OCI-LY1 (cell line): ENCODE results near the gene PBX3.

Source experiments
- H2AFZ ChIP-seq: fragments of 200-600 bp; sonication (generic), shearing (Covaris generic); 2 replicates; pipeline ENCODE4 v1.6.0; 2014; ENCODE audit warnings: antibody characterized with exemption, mild to moderate bottlenecking, low read length
- H3F3A ChIP-seq: fragments of 200-600 bp; sonication (generic), shearing (Covaris generic); 2 replicates; pipeline ENCODE4 v1.6.0; 2014; ENCODE audit warnings: mild to moderate bottlenecking, antibody characterized with exemption, low read length, moderate library complexity; ENCODE audit not compliant: insufficient read depth
- H3K27ac ChIP-seq: fragments of 200-600 bp; sonication (generic); 2 replicates; pipeline ENCODE4 v1.5.1; 2014; ENCODE audit warnings: low read length, mixed run types, mild to moderate bottlenecking, low read depth; ENCODE audit not compliant: poor library complexity, severe bottlenecking
- H3K27me3 ChIP-seq: fragments of 200-600 bp; sonication (generic); 2 replicates; pipeline ENCODE4 v1.6.0; 2014; ENCODE audit warnings: antibody characterized with exemption, mild to moderate bottlenecking, low read length, moderate library complexity; ENCODE audit not compliant: insufficient read depth
- H3K36me3 ChIP-seq: fragments of 200-600 bp; sonication (generic); 2 replicates; pipeline ENCODE4 v1.6.1; 2014; ENCODE audit warnings: mild to moderate bottlenecking, antibody characterized with exemption, low read length, moderate library complexity, mixed read lengths; ENCODE audit not compliant: insufficient read depth
- H3K4me1 ChIP-seq: fragments of 200-600 bp; sonication (generic); 2 replicates; pipeline ENCODE4 v1.5.1; 2014; ENCODE audit warnings: mild to moderate bottlenecking, low read length, moderate library complexity; ENCODE audit not compliant: insufficient read depth, severe bottlenecking
- H3K4me2 ChIP-seq: fragments of 200-600 bp; sonication (generic), shearing (Covaris generic); 2 replicates; pipeline ENCODE4 v1.6.1; 2014; ENCODE audit warnings: low read length
- H3K4me3 ChIP-seq: fragments of 200-600 bp; sonication (generic); 2 replicates; pipeline ENCODE4 v1.5.1; 2014; ENCODE audit warnings: low read length, low read depth, mild to moderate bottlenecking, mixed read lengths; ENCODE audit not compliant: poor library complexity, severe bottlenecking
- H3K79me2 ChIP-seq: fragments of 200-600 bp; shearing (Covaris generic); 2 replicates; pipeline ENCODE4 v1.6.1; 2016; ENCODE audit warnings: mixed run types, low read length, mixed read lengths; ENCODE audit not compliant: insufficient read depth
- H3K9ac ChIP-seq: fragments of 200-600 bp; sonication (generic), shearing (Covaris generic); 2 replicates; pipeline ENCODE4 v1.6.1; 2014; ENCODE audit warnings: mild to moderate bottlenecking, low read length, mixed read lengths
- H3K9me2 ChIP-seq: fragments of 200-600 bp; sonication (generic), shearing (Covaris generic); 2 replicates; pipeline ENCODE4 v1.6.1; 2014; ENCODE audit warnings: low read depth, mild to moderate bottlenecking, low read length, mixed read lengths
- H3K9me3 ChIP-seq: fragments of 200-600 bp; shearing (Covaris generic); 2 replicates; pipeline ENCODE4 v1.6.1; 2014; ENCODE audit warnings: low read length, mixed read lengths
- H4K20me1 ChIP-seq: fragments of 200-600 bp; sonication (generic), shearing (Covaris generic); 2 replicates; pipeline ENCODE4 v1.6.0; 2016; ENCODE audit warnings: mild to moderate bottlenecking, low read length; ENCODE audit not compliant: insufficient read depth
- CTCF ChIP-seq: fragments of 200-600 bp; sonication (generic), shearing (Covaris generic); IDR thresholded peaks from 2 replicates; pipeline ENCODE4 v1.5.1; 2017; ENCODE audit warnings: mild to moderate bottlenecking, antibody characterized with exemption, low read length, moderate library complexity, mixed read lengths
- EZH2 ChIP-seq: fragments of 200-600 bp; sonication (generic), shearing (Covaris generic); IDR thresholded peaks from 2 replicates; pipeline ENCODE4 v1.8.0; 2017; ENCODE audit warnings: borderline replicate concordance, mixed run types, mild to moderate bottlenecking, antibody characterized with exemption, low read length, moderate library complexity, mixed read lengths

Gene PBX3

GRCh38 chr9:125810161-125810560 lies 63.0 kb downstream of the PBX3 start:
- Histone ChIP-seq H2AFZ (no peak overlapping the region), H3K27ac (no peak overlapping the region), H3K4me3 (no peak overlapping the region), H3K79me2 (no peaks in the 10 kb centered on the region), H3K36me3 (peaks cover 6% of the 10 kb centered on the region; the same call in 1 of the 2 replicates), H3K4me1 (peaks cover 5% of the 10 kb centered on the region), H3F3A (no peaks in the 10 kb centered on the region), H3K4me2 (no peak overlapping the region), H3K9ac (no peak overlapping the region), H3K9me3 (no peaks in the 10 kb centered on the region), H3K27me3 (no peaks in the 10 kb centered on the region), H3K9me2 (no peaks in the 10 kb centered on the region), H4K20me1 (no peaks in the 10 kb centered on the region)
- no peak for TF ChIP-seq EZH2

DNA sequence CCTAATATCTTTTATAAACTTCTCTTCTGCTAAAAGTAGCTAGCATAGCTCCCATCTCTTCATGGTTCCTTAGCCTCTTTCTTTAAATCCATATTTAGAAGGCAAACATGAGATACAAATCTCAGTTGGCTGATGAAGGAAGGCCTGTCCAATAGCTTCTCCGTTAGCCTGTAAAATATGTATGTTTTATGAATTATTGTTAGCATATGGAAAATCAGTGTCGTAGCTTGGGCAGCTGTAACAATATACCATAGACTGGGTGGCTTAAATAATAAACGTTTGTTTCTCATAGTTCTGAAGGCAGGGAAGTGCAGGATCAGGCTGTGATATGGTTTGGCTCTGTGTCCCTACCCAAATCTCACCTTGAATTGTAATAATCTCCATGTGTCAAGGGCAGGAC lies 63.8 kb downstream of the PBX3 start:
- Histone ChIP-seq H3F3A (0 out of 2 replicates have a peak, but pooled peaks cover 3% of the 10 kb centered on the region), H3K36me3 (peaks cover 6% of the 10 kb centered on the region; the same call in 1 of the 2 replicates), H3K4me3 (no peak overlapping the region), H3K27me3 (no peaks in the 10 kb centered on the region), H3K9me2 (no peaks in the 10 kb centered on the region), H4K20me1 (no peaks in the 10 kb centered on the region), H3K27ac (no peak overlapping the region), H3K79me2 (no peaks in the 10 kb centered on the region), H2AFZ (no peak overlapping the region), H3K4me1 (peaks cover 13% of the 10 kb centered on the region), H3K9me3 (no peaks in the 10 kb centered on the region), H3K9ac (no peak overlapping the region), H3K4me2 (no peak overlapping the region)
- TF ChIP-seq EZH2 (no peak), CTCF (no peak)

DNA sequence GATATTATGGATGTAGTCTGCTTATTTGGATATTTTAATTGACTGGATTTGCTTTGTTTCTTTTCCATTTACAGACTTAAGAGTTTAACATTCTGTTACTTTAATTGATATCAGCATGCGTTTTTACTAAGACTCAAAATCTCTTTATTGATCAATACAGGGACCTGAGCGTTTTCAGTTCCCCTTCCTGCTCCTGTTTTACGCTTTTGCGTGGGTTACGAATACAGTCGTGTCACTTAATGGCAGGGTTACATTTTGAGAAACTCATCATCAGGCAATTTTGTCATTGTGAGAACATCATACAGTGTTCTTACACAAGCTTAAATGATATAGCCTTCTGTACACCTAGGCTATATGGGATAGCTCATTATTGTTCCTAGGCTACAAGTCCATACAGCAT lies 65.2 kb downstream of the PBX3 start:
- Histone ChIP-seq H3K9me2 (no peaks in the 10 kb centered on the region), H3K9me3 (no peaks in the 10 kb centered on the region), H4K20me1 (no peaks in the 10 kb centered on the region), H3K36me3 (peaks cover 6% of the 10 kb centered on the region; the same call in 1 of the 2 replicates), H2AFZ (no peak overlapping the region), H3K79me2 (no peaks in the 10 kb centered on the region), H3K4me2 (no peak overlapping the region), H3K27me3 (no peaks in the 10 kb centered on the region), H3K27ac (no peak overlapping the region), H3K9ac (no peak overlapping the region), H3F3A (0 out of 2 replicates have a peak, but pooled peaks cover 3% of the 10 kb centered on the region), H3K4me3 (no peak overlapping the region), H3K4me1 (peaks cover 26% of the 10 kb centered on the region)
- TF ChIP-seq CTCF (no peak), EZH2 (no peak)

DNA sequence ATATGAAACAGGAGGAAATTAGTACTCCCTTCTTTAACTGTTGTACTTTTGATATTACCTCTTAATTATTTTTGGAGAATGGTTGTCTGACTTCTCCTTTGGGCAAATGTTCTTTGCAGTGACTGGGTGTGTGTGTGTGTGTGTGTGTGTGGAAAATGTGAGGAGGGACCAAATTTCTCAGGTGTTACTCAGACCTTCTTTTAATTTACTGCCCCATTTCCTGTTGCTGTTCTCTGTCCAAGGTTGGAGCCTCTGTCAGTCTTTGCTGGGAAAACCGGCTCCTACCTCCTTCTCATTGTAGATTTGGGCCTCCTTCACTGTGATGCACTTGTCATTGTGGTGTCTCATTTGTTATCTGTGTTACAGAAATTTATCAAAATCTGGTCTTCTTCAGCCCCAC lies 68.4 kb downstream of the PBX3 start:
- Histone ChIP-seq H3K9me2 (no peaks in the 10 kb centered on the region), H3K9ac (peak overlapping the region; percentile 16; the same call in 1 of the 2 replicates), H3K9me3 (no peaks in the 10 kb centered on the region), H3K4me1 (peaks cover 39% of the 10 kb centered on the region), H3K36me3 (peaks cover 5% of the 10 kb centered on the region; the same call in 1 of the 2 replicates), H4K20me1 (no peaks in the 10 kb centered on the region), H2AFZ (no peak overlapping the region), H3K79me2 (no peaks in the 10 kb centered on the region), H3K4me2 (peak overlapping the region; percentile 49), H3K27me3 (no peaks in the 10 kb centered on the region), H3K27ac (peak overlapping the region; percentile 82), H3K4me3 (no peak overlapping the region), H3F3A (0 out of 2 replicates have a peak, but pooled peaks cover 3% of the 10 kb centered on the region)
- no peak for TF ChIP-seq CTCF
- no peak for TF ChIP-seq EZH2
